Transverse colon (tissue), 3 donors: ENCODE measurements around the gene FANCE.

ENCODE experiments used
- CTCF ChIP-seq, 5 experiments: fragments of 200-600 bp in 3 of 5; fragments of 450-650 bp in 2 of 5; sonication (generic) in 3 of 5; IDR thresholded peaks; 1 replicate in 2 of 5; 2 replicates in 3 of 5; pipeline ENCODE4 v1.5.1; 2016 to 2017; ENCODE audit warnings: antibody characterized with exemption in 5 of 5, inconsistent platforms in 3 of 5, mild to moderate bottlenecking in 2 of 5, moderate library complexity in 1 of 5
- EP300 ChIP-seq: sonication (generic); formaldehyde crosslinking; IDR thresholded peaks from one replicate; pipeline ENCODE4 v1.6.1; 2017; ENCODE audit warnings: antibody characterized with exemption, low read depth
- POLR2A ChIP-seq: fragments of 450-650 bp; IDR thresholded peaks from one replicate; pipeline ENCODE4 v1.6.1; 2016; ENCODE audit warnings: antibody characterized with exemption, mild to moderate bottlenecking, moderate library complexity

- TF ChIP-seq CTCF (IDR thresholded peaks at IDR 0.05) (no peak), EP300 (no peak), POLR2A (no peak)
Observed at GRCh38 chr6:35442693-35443092, 9.4 kb upstream of the FANCE start.
